Stimulated activated naive CD8-positive, alpha-beta T cell treated with anti-CD3 and anti-CD28 coated beads, Interleukin-15, amount 100 ng/mL, for 72 hours (primary cell): Measurements from ENCODE around the gene SH3RF2.

Source experiments
- ATAC-seq: fragments of 150-1000 bp; cut with Tn5 transposase; 2 replicates; pipeline ENCODE4 v1.10.0; 2021; ENCODE audit warnings: mild to moderate bottlenecking, moderate library complexity
- DNase-seq, 2 donors: peaks; one replicate each; pipeline ENCODE4 v3.0.0; 2021 to 2022
- H3K27ac Mint-ChIP-seq, 2 donors: one replicate each; pipeline ENCODE4 v1.8.0; 2022; ENCODE audit warnings: mild to moderate bottlenecking in 2 of 2, mixed read lengths in 2 of 2, moderate library complexity in 2 of 2
- H3K27me3 Mint-ChIP-seq: one replicate; pipeline ENCODE4 v1.8.0; 2022; ENCODE audit warnings: mixed read lengths
- H3K4me1 Mint-ChIP-seq: one replicate; pipeline ENCODE4 v1.8.0; 2022; ENCODE audit warnings: mild to moderate bottlenecking, mixed read lengths
- H3K4me3 Mint-ChIP-seq, 2 donors: one replicate each; pipeline ENCODE4 v1.8.0; 2022; ENCODE audit warnings: mild to moderate bottlenecking in 2 of 2, mixed read lengths in 2 of 2, moderate library complexity in 1 of 2
- H3K9me3 Mint-ChIP-seq, 2 donors: one replicate each; pipeline ENCODE4 v1.8.0; 2022; ENCODE audit warnings: mixed read lengths in 2 of 2

The SH3RF2 gene

DNA sequence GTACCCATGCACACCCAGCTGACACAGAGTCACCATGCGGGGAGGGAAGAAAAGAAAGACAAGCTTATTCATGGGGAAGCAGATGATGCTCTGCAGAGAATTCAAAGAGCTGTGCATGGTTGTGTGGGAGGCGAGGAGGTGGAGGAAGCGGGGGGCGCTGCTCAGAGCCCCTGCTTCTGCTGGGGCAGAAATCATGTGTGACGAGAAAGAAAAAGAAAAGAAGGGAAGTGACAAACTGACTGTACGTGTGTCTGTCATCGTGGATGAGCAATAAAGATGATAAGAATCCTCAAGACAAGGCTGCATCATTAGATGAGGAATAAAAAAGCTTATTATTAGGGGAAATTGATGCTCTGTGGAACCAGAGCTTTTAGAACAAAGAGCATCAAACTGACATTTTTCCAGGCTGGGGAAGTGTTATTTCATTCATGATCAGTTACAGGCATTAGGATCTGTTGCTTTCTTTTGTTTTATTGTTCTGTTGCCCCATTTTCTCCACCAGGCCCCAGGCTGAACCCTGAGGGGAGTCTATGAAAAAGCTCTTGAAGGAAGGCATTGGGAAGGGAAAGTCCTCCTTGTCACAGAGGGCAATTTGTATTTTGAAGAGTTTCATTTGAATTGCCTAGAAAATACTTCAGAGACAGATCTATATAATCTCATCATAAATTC, 20.3 kb upstream of the SH3RF2 start:
- ATAC-seq (no peak), DNase-seq (no peak)
- no peak overlapping the region for H3K27ac Mint-ChIP-seq
- H3K4me3 Mint-ChIP-seq, result no peak overlapping the region
- no peaks in the 10 kb centered on the region for H3K4me1 Mint-ChIP-seq
- H3K9me3 Mint-ChIP-seq, result no peaks in the 10 kb centered on the region
- H3K27me3 Mint-ChIP-seq, result no peaks in the 10 kb centered on the region

DNA sequence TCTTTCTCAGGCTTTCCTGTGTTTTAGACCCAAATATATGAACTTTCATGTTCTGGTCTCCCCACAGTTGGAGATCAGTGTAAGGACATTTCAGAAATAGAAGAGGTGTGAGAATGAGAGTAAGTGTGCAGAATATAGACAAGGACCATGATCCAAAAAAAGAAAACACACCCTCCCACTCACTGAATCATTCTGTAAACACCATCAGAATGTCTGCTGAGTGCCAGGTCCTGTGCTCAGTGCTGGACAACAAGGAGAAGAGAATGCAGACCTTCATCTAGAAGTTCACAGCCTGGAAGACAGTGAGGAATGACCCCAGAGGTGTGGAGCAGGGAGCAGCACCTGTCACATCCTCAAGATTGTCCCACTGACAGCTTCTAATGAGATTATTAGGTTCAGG, 19.1 kb upstream of the SH3RF2 start:
- ATAC-seq (no peak), DNase-seq (no peak)
- Mint-ChIP-seq H3K4me3 (no peak overlapping the region), H3K27ac (no peak overlapping the region), H3K27me3 (no peaks in the 10 kb centered on the region), H3K4me1 (no peaks in the 10 kb centered on the region), H3K9me3 (no peaks in the 10 kb centered on the region)

DNA sequence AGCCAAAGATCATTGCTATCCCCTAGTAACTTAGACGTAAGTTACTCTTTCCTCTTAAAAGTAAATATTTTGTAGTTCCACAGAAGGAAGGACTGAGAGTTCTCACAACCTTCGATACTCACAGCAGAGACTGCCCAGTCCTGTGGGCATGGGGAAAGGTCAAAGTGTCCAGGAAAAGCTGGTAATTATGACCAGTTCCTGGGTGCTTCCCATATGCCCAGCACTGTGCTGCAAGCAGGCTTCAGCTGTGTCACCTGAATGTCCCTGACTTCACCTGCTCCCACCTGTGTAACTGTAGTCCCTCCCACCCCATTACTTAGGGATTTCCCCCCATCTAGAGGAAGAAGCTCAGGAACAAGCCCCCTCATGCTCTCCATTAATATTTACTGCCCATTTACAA, 18.0 kb upstream of the SH3RF2 start:
- no peak for DNase-seq
- ATAC-seq, result no peak
- Mint-ChIP-seq H3K9me3 (no peaks in the 10 kb centered on the region), H3K4me3 (no peak overlapping the region), H3K4me1 (no peaks in the 10 kb centered on the region), H3K27ac (peak overlapping the region in 1 of 2 donors; percentile 49), H3K27me3 (no peaks in the 10 kb centered on the region)

DNA sequence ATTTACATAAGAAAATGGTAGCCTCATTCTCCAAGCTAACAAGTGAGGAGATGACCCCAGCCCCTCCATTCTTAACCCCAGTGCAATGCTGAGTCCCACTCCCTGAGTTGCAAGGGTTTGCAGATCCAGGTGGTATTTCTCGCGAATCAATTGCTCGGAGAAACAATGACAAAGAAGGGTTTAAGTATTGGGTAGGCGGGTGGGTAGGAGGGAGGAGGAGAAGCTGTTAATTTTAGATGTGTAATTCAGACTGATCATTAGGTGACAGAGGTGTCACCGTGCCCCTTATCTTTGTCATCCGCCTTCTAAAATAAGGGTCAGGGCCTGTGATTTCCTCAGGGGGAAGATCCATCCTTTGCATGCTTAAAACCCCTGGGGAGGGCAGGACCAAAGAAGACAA, 17.0 kb upstream of the SH3RF2 start:
- H3K27me3 Mint-ChIP-seq, result no peaks in the 10 kb centered on the region
- H3K9me3 Mint-ChIP-seq, result no peaks in the 10 kb centered on the region
- no peak for DNase-seq
- ATAC-seq, result no peak
- H3K4me1 Mint-ChIP-seq, result no peaks in the 10 kb centered on the region
- H3K4me3 Mint-ChIP-seq, result no peak overlapping the region
- H3K27ac Mint-ChIP-seq, result no peak overlapping the region

DNA sequence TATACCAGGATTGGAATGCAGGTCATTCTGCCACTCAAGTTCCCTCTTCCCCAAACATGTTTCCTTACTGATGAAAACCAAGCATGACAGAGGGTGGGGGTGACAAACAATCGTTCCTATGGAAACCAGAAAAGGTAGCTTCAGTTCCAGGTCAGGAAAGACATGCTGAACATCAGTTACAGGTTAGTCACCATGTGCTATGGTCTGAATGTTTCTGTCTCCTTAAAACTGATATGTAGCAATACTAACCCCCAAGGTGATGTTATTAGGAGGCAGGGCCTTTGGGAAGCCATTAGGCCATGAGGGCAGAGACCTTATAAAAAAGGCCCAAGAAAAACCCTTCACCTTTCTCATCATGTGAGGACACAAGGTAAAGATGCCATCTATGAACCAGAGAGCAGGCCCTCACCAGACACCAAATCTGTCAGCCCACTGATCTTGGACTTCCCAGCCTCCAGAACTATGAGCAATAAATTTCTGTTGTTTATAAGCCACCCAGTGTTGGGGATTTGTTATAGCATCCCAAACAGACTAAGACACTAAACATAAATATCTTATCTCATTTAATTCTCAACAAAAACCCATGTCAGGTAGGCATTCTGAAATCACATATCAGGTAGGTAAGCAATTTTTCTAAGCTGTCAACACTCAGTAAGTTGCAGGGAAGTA, 15.7 kb upstream of the SH3RF2 start:
- no peaks in the 10 kb centered on the region for H3K4me1 Mint-ChIP-seq
- DNase-seq (no peak), ATAC-seq (no peak)
- no peaks in the 10 kb centered on the region for H3K27me3 Mint-ChIP-seq
- H3K4me3 Mint-ChIP-seq, result no peak overlapping the region
- H3K27ac Mint-ChIP-seq, result no peak overlapping the region
- H3K9me3 Mint-ChIP-seq, result no peaks in the 10 kb centered on the region

DNA sequence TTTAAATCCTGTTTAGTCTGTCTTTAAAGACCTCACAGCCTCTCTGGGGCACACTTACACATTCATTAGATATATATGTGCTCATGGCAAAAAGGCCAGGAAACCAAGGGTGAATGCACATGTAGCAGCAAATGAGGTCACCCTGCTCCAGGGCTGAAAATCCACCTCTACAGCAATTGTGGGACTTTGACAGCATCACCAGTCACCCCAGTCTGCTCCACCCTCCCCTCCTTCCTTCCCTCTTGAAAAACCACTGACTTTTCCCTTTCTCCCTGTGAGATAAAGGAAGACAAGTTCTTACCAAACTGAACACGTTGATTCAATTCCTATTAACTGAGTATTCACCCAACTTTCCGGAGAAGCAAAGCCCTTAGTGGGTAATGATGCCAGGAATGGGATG, 15.2 kb upstream of the SH3RF2 start:
- Mint-ChIP-seq H3K27ac (no peak overlapping the region), H3K4me1 (no peaks in the 10 kb centered on the region), H3K27me3 (no peaks in the 10 kb centered on the region), H3K9me3 (no peaks in the 10 kb centered on the region), H3K4me3 (no peak overlapping the region)
- ATAC-seq (no peak), DNase-seq (no peak)

DNA sequence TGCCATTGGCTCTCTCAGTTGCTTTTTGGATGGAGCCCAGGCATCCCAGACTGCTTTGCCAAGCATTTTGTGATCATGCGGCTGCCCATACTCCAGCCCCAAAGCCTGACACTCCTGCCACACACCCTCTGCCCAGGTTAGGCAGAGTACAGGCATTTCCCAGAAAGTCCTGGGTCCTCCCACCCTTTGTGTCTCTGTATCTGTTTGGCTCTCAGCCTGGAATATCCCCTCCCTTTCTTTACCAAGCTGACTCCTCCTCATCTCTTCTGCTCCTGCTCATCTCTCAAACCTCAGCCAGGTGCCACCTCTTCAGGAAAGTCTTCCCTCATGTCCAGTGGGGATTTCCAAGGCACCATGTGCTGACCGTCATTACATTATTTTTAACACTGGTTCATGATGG, 14.3 kb upstream of the SH3RF2 start:
- ATAC-seq (no peak), DNase-seq (no peak)
- no peaks in the 10 kb centered on the region for H3K9me3 Mint-ChIP-seq
- H3K27me3 Mint-ChIP-seq, result no peaks in the 10 kb centered on the region
- H3K27ac Mint-ChIP-seq, result peak overlapping the region in 1 of 2 donors; percentile 24
- H3K4me1 Mint-ChIP-seq, result no peaks in the 10 kb centered on the region
- H3K4me3 Mint-ChIP-seq, result no peak overlapping the region

DNA sequence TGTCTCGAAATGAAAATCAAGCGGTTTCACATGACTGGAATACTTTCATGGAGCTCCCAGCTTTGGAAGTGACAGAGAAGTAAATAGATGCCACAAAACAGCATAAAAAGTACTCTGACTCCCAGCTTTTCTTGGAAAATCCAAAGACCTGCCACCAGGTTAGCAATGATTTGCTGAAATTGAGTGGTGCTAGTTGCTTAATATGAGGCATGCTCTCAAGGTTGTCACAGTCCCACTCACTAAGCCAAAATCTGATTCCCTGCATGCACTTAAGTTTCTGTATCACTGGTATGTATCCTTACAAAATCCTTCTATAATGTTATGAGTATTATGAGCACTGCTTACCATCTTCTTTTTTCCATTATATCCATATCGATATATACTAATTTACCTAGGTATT, 13.0 kb upstream of the SH3RF2 start:
- no peak for ATAC-seq
- no peaks in the 10 kb centered on the region for H3K9me3 Mint-ChIP-seq
- H3K27ac Mint-ChIP-seq, result no peak overlapping the region
- H3K4me1 Mint-ChIP-seq, result no peaks in the 10 kb centered on the region
- no peak overlapping the region for H3K4me3 Mint-ChIP-seq
- H3K27me3 Mint-ChIP-seq, result no peaks in the 10 kb centered on the region
- DNase-seq, result no peak

DNA sequence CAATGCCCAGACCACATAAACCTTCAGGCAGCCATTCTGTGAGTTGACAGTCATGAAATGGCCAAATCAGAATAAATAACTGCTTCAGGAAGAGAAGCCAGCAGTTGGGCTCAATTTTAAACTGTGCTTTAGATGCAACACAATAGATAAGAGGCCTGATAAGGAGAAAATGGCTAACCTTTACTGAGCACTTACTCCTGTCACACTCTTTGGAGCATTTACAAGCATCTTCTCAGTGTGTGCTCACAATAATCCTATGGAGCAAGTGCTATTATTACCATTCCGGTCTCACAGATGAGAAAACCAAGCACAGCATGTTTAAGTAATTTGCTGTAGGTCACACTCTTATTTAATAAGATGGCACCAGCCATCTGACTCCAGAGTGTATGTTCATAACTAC, 11.5 kb upstream of the SH3RF2 start:
- Mint-ChIP-seq H3K27ac (no peak overlapping the region), H3K27me3 (no peaks in the 10 kb centered on the region), H3K4me1 (no peaks in the 10 kb centered on the region), H3K4me3 (no peak overlapping the region), H3K9me3 (no peaks in the 10 kb centered on the region)
- DNase-seq, result no peak
- ATAC-seq, result no peak

DNA sequence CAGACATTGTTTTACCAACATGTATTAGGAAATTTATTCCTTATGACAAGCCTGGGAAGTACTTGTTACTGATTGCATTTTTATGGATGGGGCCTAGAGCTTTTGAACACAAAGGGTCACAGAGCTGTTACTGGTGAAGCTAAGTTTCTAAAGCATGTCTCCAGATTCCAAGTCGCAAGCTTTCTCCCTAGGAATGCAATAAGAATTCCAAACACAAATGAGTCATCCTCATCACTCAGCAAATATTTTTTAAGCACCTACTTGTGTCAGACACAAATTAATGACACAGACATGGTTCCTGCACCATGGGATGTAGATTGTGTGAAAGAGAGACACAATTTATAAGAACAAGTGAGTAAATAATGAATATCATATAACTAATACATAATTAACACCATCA, 11.0 kb upstream of the SH3RF2 start:
- no peaks in the 10 kb centered on the region for H3K9me3 Mint-ChIP-seq
- DNase-seq (no peak), ATAC-seq (no peak)
- no peaks in the 10 kb centered on the region for H3K4me1 Mint-ChIP-seq
- no peak overlapping the region for H3K4me3 Mint-ChIP-seq
- no peak overlapping the region for H3K27ac Mint-ChIP-seq
- H3K27me3 Mint-ChIP-seq, result no peaks in the 10 kb centered on the region

DNA sequence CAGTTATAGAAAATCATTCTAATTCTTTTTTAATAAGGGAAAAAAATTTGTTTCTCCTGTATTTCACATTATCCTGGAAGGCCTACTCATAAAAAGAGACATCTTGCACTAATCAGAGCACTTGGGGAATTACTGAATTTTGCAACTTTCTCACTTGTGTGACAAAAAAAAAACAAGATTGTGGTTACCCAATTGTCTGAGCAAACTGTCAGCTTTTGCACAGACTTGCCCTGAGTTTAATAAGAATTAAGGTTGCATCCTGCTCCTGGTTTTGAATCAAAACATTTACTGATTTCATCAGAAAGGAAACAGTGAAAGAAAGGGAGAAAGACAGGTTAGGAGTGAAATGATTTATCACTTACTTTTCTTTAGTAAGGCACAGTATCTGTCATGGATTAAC, 10.6 kb upstream of the SH3RF2 start:
- DNase-seq, result no peak
- no peaks in the 10 kb centered on the region for H3K9me3 Mint-ChIP-seq
- no peaks in the 10 kb centered on the region for H3K27me3 Mint-ChIP-seq
- no peak overlapping the region for H3K27ac Mint-ChIP-seq
- no peaks in the 10 kb centered on the region for H3K4me1 Mint-ChIP-seq
- H3K4me3 Mint-ChIP-seq, result no peak overlapping the region
- peak; percentile 33 for ATAC-seq

DNA sequence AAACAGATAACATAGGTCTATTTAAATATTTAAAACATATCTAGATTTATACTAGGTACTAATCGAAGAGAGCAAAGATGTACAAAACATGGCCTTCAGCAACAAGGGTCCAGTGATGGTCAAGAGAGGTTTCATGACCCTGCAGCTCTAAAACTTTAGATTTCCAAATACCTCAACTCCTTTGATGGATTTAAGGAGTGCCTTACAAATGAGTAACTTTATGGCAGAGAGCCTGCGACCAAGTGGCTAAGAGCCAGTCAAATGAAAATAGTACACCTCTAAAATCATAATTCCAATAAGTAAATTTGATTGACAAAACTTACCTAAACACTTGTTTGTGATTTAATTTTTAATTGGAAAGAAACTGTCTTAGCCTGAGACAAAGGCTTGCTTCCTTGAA, 4.7 kb upstream of the SH3RF2 start:
- Mint-ChIP-seq H3K27ac (no peak overlapping the region), H3K4me3 (no peak overlapping the region), H3K27me3 (peaks cover 46% of the 10 kb centered on the region), H3K9me3 (no peaks in the 10 kb centered on the region), H3K4me1 (peaks cover 7% of the 10 kb centered on the region)
- DNase-seq (no peak), ATAC-seq (no peak)

DNA sequence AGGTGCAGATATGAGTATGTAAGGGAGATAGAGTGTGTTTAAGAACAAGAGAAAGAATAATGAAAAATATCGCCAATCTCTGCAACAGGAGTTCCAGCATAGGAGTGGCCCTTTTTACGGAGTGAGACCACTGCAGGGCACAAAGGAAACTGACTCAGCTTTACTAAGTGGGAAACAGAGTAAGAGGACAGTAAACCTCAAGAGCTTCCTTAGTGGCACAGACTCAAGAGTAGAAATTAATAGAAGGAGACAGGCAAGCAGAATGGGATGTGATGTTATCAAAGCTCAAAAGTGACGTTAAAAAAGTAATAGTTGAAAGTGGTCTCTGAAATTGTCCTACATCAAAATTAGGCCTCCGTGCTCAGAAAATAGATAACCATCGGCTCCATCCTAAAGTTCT, 2.1 kb upstream of the SH3RF2 start:
- Mint-ChIP-seq H3K27ac (no peak overlapping the region), H3K9me3 (no peaks in the 10 kb centered on the region), H3K4me3 (no peak overlapping the region), H3K27me3 (peaks cover 71% of the 10 kb centered on the region), H3K4me1 (peaks cover 11% of the 10 kb centered on the region)
- ATAC-seq (no peak), DNase-seq (no peak)

DNA sequence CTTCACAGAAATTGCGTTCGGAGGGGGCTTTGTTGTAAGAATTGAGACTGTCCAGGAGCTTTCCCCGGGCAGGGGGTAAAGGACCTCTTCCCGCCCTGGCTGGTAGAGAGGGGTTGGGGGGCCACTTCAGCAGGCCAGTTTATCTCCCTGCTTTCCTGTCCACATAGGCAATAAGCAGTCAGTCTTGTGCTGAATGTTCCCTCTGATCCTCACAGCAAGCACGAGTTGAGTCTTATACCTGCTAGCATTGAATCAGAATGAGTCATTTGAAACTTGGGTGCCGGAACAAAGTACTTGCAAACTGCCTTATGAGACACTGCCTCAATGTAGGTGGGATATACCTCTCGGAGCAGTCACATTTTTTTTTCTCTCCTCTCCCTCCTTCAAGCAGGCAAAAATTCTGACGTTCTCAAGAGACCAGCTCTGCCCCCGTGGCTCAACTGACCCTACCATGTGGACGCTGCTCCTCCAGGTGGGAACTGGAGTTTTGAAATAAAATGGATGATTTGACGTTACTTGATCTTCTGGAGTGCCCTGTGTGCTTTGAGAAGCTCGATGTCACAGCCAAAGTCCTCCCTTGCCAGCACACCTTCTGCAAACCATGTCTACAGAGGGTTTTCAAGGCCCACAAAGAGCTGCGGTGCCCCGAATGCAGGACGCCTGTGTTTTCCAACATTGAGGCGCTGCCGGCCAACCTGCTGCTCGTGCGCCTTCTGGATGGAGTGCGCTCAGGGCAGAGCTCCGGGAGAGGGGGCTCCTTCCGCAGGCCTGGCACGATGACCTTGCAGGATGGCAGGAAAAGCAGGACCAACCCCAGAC, 1.3 kb downstream of the SH3RF2 start:
- peak; percentile 51 for ATAC-seq
- no peak overlapping the region for H3K27ac Mint-ChIP-seq
- no peak for DNase-seq

DNA sequence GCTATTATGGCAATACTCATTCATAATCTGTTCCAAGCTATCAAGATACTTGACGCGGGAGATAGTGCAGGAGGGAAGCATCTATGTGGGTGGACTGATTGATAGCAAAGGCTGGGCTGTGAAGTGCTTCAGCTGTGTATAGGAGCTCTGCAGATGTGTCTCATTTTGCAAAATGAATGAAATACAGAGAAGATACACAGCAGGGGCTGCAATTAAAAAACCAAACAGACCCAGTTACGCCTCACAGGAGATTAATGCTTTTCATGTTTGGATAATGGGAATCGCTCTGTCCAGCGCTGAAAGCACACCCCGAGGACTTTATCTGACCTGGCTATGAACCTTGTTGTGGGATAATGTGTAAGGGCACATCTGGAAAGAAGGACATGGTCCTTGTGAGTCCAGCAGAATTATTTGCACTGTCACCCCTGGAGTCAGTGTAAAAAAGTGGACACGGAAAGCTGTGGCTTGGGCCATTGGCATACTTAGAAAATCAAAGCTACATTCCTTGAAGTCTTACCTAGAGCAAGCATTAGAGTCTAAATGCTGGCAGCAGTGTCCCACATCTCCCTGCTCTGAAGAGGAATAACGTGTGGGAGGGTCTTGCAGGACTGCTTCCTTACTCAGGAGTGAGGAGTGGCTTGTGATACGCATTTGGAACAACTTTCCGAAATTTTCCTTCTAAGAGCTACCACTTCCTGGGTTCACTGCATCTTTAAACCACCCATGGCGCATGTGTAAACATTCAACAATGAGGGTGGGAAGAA, 2.6 kb downstream of the SH3RF2 start:
- ATAC-seq, result no peak
- DNase-seq, result no peak

More for the DNA sequence above, 1.3 kb downstream of the SH3RF2 start:
- no peaks in the 10 kb centered on the region for H3K9me3 Mint-ChIP-seq
- no peak overlapping the region for H3K4me3 Mint-ChIP-seq
- peaks cover 93% of the 10 kb centered on the region for H3K27me3 Mint-ChIP-seq
- H3K4me1 Mint-ChIP-seq, result peaks cover 22% of the 10 kb centered on the region

More for the DNA sequence above, 2.6 kb downstream of the SH3RF2 start:
- H3K9me3 Mint-ChIP-seq, result no peaks in the 10 kb centered on the region
- H3K27ac Mint-ChIP-seq, result no peak overlapping the region
- H3K4me3 Mint-ChIP-seq, result no peak overlapping the region
- H3K4me1 Mint-ChIP-seq, result peaks cover 22% of the 10 kb centered on the region
- H3K27me3 Mint-ChIP-seq, result peaks cover 94% of the 10 kb centered on the region
